GM12878 (cell line): ENCODE measurements around the gene ECPAS. TPM values are rescaled to one million over a fixed set of nuclear protein-coding genes. Genes with fewer than 3 reads are reported as not detected.
"Not testable (repeated sequence)": the region's sequence is repeated elsewhere in the genome, so short reads cannot be mapped to it uniquely, and the experiment has no call there.

Experiments used
- ATAC-seq: fragments of 200-7000 bp; cut with Tn5 transposase; 3 replicates; pipeline ENCODE4 v1.9.1; 2020; ENCODE audit warnings: mild to moderate bottlenecking, moderate library complexity
- BruUV-seq: library from RNA; stranded (reverse); fragments of 400-500 nt; replicated peaks from 2 replicates; lab custom pipeline; 2021; lab: Mats Ljungman, UMichigan
- CTCF ChIA-PET: fragments of 300-600 bp; sonication (Branson Sonifier 250); formaldehyde crosslinking; extraction: SDS; loops from one replicate; lab custom pipeline; 2021; ENCODE audit warnings: inconsistent platforms; lab: Yijun Ruan, JAX
- POLR2A ChIA-PET: fragments of 350-600 bp; formaldehyde crosslinking; extraction: SDS; loops from one replicate; lab custom pipeline; 2021; ENCODE audit warnings: inconsistent platforms; lab: Charles Lee
- RAD21 ChIA-PET: fragments of 300-600 bp; sonication (Branson Sonifier 250); formaldehyde crosslinking; loops from one replicate; lab custom pipeline; 2023; ENCODE audit warnings: antibody characterized with exemption; ENCODE audit not compliant: unreplicated experiment; lab: Charles Lee
- SMC1A ChIA-PET: fragments of 300-600 bp; sonication (Branson Sonifier 250); formaldehyde crosslinking; loops from one replicate; lab custom pipeline; 2023; ENCODE audit not compliant: unreplicated experiment, uncharacterized antibody; lab: Charles Lee
- DNase-seq: peaks from one replicate; pipeline ENCODE4 v3.0.0-alpha.2; 2011; ENCODE audit warnings: low read depth, low spot score
- FAIRE-seq: peaks from 3 replicates; lab custom pipeline; 2011; peaks lifted over from hg19 to GRCh38; lab: Jason Lieb, UNC
- H2AFZ ChIP-seq: 2 replicates; pipeline ENCODE4 v1.6.0; 2011; ENCODE audit warnings: low read depth, low read length, control low read depth; ENCODE audit not compliant: control insufficient read depth
- H3K27ac ChIP-seq: 2 replicates; pipeline ENCODE4 v1.5.1; 2011; ENCODE audit warnings: control low read depth; ENCODE audit not compliant: control insufficient read depth, insufficient read depth
- H3K27me3 ChIP-seq, 2 experiments: replicated peaks in 1 of 2; 2 replicates each; pipeline versions ENCODE4 v1.6.0 to v1.6.1; 2011; ENCODE audit warnings: low read length in 1 of 2; ENCODE audit not compliant: control insufficient read depth in 2 of 2, insufficient read depth in 2 of 2
- H3K36me3 ChIP-seq, 2 experiments: 2 replicates each; pipeline ENCODE4 v1.5.1; 2011; ENCODE audit warnings: low read length in 1 of 2; ENCODE audit not compliant: control insufficient read depth in 2 of 2, insufficient read depth in 2 of 2
- H3K4me1 ChIP-seq: 2 replicates; pipeline ENCODE4 v1.6.1; 2011; ENCODE audit warnings: mild to moderate bottlenecking, low read length, moderate library complexity, mixed read lengths; ENCODE audit not compliant: control insufficient read depth, insufficient read depth
- H3K4me2 ChIP-seq: 2 replicates; pipeline ENCODE4 v1.6.0; 2011; ENCODE audit warnings: control low read depth; ENCODE audit not compliant: control insufficient read depth, insufficient read depth
- H3K4me3 ChIP-seq: fragments of 200-600 bp; sonication (generic); 2 replicates; pipeline ENCODE4 v1.5.1; 2016
- H3K79me2 ChIP-seq: 2 replicates; pipeline ENCODE4 v1.6.0; 2011; ENCODE audit warnings: low read length; ENCODE audit not compliant: control insufficient read depth, insufficient read depth
- H3K9ac ChIP-seq: 2 replicates; pipeline ENCODE4 v1.8.0; 2011; ENCODE audit warnings: low read length, control low read depth, mixed read lengths; ENCODE audit not compliant: control insufficient read depth, insufficient read depth
- H3K9me3 ChIP-seq: replicated peaks from 3 replicates; pipeline ENCODE4 v1.5.1; 2011; ENCODE audit warnings: mild to moderate bottlenecking, low read length; ENCODE audit not compliant: control insufficient read depth, insufficient read depth
- H4K20me1 ChIP-seq: 2 replicates; pipeline ENCODE4 v1.6.0; 2011; ENCODE audit not compliant: control insufficient read depth, insufficient read depth
- NR2F1 ChIP-seq: fragments of 450-650 bp; conservative IDR thresholded peaks from 2 replicates; pipeline ENCODE4 v1.6.1; 2017; ENCODE audit warnings: mild to moderate bottlenecking
- REST ChIP-seq: IDR thresholded peaks from 2 replicates; pipeline ENCODE4 v1.6.1; 2012; ENCODE audit warnings: mild to moderate bottlenecking, low read depth, low read length
- SIN3A ChIP-seq: IDR thresholded peaks from 2 replicates; pipeline ENCODE4 v1.6.1; 2012; ENCODE audit warnings: low read depth, low read length, improper control_type of control experiment
- SRF ChIP-seq, 2 experiments: IDR thresholded peaks; 2 replicates each; pipeline ENCODE4 v1.6.1; 2011; ENCODE audit warnings: low read depth in 2 of 2, low read length in 2 of 2, mild to moderate bottlenecking in 1 of 2, moderate library complexity in 1 of 2
- ZNF592 ChIP-seq: fragments of 450-650 bp; IDR thresholded peaks from 2 replicates; pipeline ENCODE4 v1.6.1; 2017; ENCODE audit warnings: mild to moderate bottlenecking, moderate library complexity
- WGBS: methylation state at CpG from one replicate; pipeline ENCODE4 v1.1.6; 2016; ENCODE audit warnings: low lambda C conversion rate; ENCODE audit not compliant: insufficient replicate concordance, insufficient coverage; ENCODE audit errors: missing lambda C conversion rate; 5-methylcytosine and 5-hydroxymethylcytosine counted together
- in situ Hi-C: fragments of 300-500 bp; cut with MboI; formaldehyde crosslinking; loops from 9 replicates; pipeline ENCODE4 v1.14.3; 2018; ENCODE audit warnings: mixed read lengths
- intact Hi-C: fragments of 100-400 bp; cut with micrococcal nuclease; formaldehyde crosslinking; loops from one replicate; pipeline ENCODE4 v1.14.2; 2022; ENCODE audit not compliant: unreplicated experiment
- polyA plus RNA-seq, 11 experiments: library from polyadenylated mRNA; depleted of rRNA in 4 of 11; unstranded in 6 of 11; stranded (reverse) in 5 of 11; fragments of >200 nt; fragmentation: Nextera tagmentation in 4 of 11; fragmentation: Illumina TruSeq in 1 of 11; extraction: Ambion mirVana in 4 of 11; extraction: Trizol in 1 of 11; gene quantifications; 1 replicate in 1 of 11; 2 replicates in 10 of 11; pipeline versions ENCODE4 v1.2.1 to v1.2.3, GENCODE V29; 2011 to 2016; ENCODE audit warnings: inconsistent platforms in 2 of 11, missing spikeins in 2 of 11, low read depth in 1 of 11
- total RNA-seq, 4 experiments: library from RNA; depleted of rRNA in 3 of 4; stranded (reverse); fragments of >200 nt in 3 of 4; fragmentation: Illumina TruSeq in 1 of 4; extraction: Trizol in 1 of 4; gene quantifications; 2 replicates each; pipeline versions ENCODE4 v1.2.1 to v1.2.3, GENCODE V29; 2013 to 2021

The ECPAS gene
- total and polyA plus RNA-seq, 10 of the 15 experiments (the other 5 are each of a cell fraction or from before 2014, with no cell fraction given) = 11.2 to 69.8 (median 50.1) TPM

- H3K27ac ChIP-seq, H3K79me2 ChIP-seq, H4K20me1 ChIP-seq, H2AFZ ChIP-seq, H3K27me3 ChIP-seq, BruUV-seq, CTCF ChIA-PET, H3K4me1 ChIP-seq, H3K4me2 ChIP-seq, FAIRE-seq, RAD21 ChIA-PET, intact Hi-C loops, DNase-seq, ATAC-seq, H3K9ac ChIP-seq, in situ Hi-C loops, H3K4me3 ChIP-seq: not testable (repeated sequence)
- Histone ChIP-seq H3K9me3 (peaks cover 16% of the 10 kb centered on the region), H3K36me3 (peaks cover 9 to 34% of the 10 kb centered on the region in 2 experiments)
- SMC1A ChIA-PET = interaction anchor here (1.0 kb wide), 1 partner anchor 81 kb away, joined by 3 read pairs; no protein-coding TSS in a partner anchor
- POLR2A ChIA-PET = interaction anchor here (0.6 kb wide), 1 partner anchor 44 kb away, joined by 4 read pairs; no protein-coding TSS in a partner anchor
- WGBS = 98% methylated on average over 5 of the region's 5 CpGs
Measured at GRCh38 chr9:111401486-111401885, 82.7 kb downstream of the ECPAS start.

GRCh38 chr9:111400564-111400898 lies 83.7 kb downstream of the ECPAS start:
- POLR2A ChIA-PET = no interaction called here
- Histone ChIP-seq H3K9ac (no peak overlapping the region), H3K4me1 (no peaks in the 10 kb centered on the region), H3K36me3 (peaks cover 10 to 28% of the 10 kb centered on the region in 2 experiments), H4K20me1 (no peaks in the 10 kb centered on the region; the same call in 1 of the 2 replicates), H3K79me2 (no peaks in the 10 kb centered on the region), H3K27ac (no peak overlapping the region), H3K27me3 (no peaks in the 10 kb centered on the region), H2AFZ (no peak overlapping the region), H3K4me3 (no peak overlapping the region), H3K4me2 (no peak overlapping the region), H3K9me3 (peaks cover 16% of the 10 kb centered on the region)
- ATAC-seq (no peak), FAIRE-seq (no peak), DNase-seq (no peak)
- RAD21 ChIA-PET = no interaction called here
- BruUV-seq = no TSS peak
- in situ Hi-C loops (no loop called here), intact Hi-C loops (no loop called here)
- SMC1A ChIA-PET = interaction anchor here (0.8 to 1.0 kb wide), 2 partner anchors 58 to 82 kb away, joined by 3 read pairs; no protein-coding TSS in a partner anchor
- CTCF ChIA-PET = interaction anchor here (1.2 to 1.4 kb wide), 2 partner anchors 777 to 802 kb away, joined by 4 read pairs; no protein-coding TSS in a partner anchor
- TF ChIP-seq NR2F1 (no peak), SIN3A (no peak), ZNF592 (no peak), REST (no peak), SRF (IDR thresholded peaks at IDR 0.05; ENCODE audit: low read depth in 2 of 2, low read length in 2 of 2) (no peak)
